GM19463 (cell line): ENCODE measurements around the gene TRERF1.

Experiments
- ATAC-seq: cut with Tn5 transposase; IDR thresholded peaks from one replicate; pipeline ENCODE4 v1.9.1; 2021; ENCODE audit warnings: mild to moderate bottlenecking, moderate library complexity; ENCODE audit not compliant: unreplicated experiment

The TRERF1 gene

GRCh38 chr6:42263165-42263728, 188.5 kb downstream of the TRERF1 start:
- no peak for ATAC-seq

DNA sequence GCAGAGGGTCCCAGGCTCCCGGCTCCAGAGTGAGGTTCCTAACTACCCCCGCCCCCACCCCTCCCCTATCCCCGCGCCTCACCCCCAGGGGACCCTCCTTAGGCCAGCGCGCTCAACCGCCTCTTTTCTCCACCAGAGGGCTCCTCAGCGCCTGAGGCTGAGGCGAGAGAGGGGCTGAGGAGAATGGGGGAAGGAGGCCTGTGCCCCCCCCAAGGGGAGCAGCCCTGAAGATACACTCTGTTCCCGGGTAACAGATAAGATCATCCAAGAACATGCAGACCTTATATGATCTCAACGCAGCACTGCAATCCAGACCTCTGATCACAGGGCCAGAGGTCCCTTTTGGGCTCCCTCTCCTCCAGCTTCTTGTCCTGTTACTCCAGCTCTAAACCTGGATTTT, 190.8 kb downstream of the TRERF1 start:
- ATAC-seq: no peak

GRCh38 chr6:42260396-42260888, 191.3 kb downstream of the TRERF1 start:
- no peak for ATAC-seq

DNA sequence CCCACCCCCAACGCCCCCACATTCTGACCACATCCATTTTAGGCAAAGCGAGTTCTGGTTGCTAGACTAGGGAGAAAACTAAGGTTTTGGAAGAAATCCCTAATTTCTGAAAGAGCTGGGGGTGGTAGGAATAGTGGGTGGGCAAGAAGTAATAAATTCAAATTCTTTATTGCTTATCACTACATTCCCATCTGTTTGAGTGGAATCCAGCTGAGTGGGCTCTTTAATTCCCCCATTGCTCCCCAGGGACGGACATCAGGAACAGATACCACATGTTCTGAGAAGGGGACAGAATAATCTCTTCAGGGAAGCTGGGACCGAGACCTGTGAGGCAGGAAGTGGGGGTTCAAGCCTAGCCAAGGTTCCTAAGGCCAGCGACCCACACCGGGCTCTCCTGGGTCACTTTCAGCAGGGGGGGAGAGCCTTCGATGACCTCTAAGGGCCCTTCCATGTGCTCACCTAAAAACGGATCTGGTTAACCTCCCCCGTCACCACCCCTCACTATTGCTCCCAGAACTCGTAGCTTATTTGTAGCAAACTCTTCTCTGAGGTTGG, 191.8 kb downstream of the TRERF1 start:
- no peak for ATAC-seq

DNA sequence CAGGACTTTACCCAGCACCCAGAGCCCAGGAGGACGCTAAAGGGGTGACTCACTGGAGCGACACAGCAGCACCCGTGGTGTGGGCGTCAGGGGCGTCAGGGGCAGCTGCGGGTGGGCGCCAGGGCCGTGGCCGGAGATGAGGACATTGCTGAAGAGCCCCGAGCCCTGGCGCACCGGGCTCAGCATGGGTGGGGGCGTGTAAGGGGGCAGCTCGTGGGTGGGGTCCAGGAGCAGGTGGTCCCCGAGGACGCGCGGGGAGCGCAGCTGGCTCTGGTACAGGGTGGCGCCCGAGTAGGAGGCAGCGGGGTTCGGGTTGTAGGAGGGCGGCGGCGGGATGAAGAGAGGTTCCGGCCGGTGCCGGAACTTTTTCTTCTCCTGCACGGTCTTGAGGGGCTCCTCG, 192.4 kb downstream of the TRERF1 start:
- no peak for ATAC-seq

- ATAC-seq: no peak
These were observed 194.1 kb downstream of the TRERF1 start for GRCh38 chr6:42257614-42258013.

GRCh38 chr6:42257063-42257462, 194.7 kb downstream of the TRERF1 start:
- ATAC-seq: no peak

GRCh38 chr6:42255050-42255449, 196.7 kb downstream of the TRERF1 start:
- ATAC-seq: no peak

- no peak for ATAC-seq
These were observed 197.2 kb downstream of the TRERF1 start for GRCh38 chr6:42254505-42254904.

DNA sequence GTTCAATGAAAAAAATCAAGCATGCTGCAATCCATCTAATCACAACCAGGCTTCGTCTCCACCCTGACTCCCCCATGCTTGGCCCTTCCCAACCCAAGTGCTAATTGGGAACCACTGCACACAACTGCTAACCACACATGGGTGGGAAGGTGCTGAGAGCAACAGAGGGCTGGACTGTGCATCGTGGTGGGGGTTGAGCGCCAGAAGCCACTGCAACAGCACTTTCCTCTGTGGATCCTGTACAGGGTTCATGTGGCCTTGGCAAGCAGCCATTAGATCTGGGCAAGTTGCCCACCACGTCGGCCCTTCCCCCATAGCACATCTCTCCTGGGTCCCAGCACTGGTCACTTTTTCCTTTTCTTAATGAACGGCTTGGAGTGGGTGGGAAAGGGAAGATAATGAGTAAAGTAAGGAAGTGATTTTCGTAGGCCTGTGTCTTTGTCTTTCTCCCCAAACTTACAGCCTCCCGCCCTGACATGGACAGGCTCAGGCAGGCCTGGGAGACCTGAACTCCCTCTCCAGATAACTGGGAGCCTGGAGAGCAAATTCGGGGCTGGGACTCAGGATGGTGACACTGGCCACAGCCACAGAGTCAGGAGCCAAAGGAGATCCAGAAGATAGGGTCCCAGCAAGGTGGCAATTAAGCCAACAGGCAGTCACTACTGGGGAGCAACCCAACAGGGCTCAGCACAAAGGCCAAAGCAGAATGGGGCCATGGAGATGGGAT, 199.7 kb downstream of the TRERF1 start:
- ATAC-seq: no peak

- no peak for ATAC-seq
These were observed 200.2 kb downstream of the TRERF1 start for GRCh38 chr6:42251500-42251899.

DNA sequence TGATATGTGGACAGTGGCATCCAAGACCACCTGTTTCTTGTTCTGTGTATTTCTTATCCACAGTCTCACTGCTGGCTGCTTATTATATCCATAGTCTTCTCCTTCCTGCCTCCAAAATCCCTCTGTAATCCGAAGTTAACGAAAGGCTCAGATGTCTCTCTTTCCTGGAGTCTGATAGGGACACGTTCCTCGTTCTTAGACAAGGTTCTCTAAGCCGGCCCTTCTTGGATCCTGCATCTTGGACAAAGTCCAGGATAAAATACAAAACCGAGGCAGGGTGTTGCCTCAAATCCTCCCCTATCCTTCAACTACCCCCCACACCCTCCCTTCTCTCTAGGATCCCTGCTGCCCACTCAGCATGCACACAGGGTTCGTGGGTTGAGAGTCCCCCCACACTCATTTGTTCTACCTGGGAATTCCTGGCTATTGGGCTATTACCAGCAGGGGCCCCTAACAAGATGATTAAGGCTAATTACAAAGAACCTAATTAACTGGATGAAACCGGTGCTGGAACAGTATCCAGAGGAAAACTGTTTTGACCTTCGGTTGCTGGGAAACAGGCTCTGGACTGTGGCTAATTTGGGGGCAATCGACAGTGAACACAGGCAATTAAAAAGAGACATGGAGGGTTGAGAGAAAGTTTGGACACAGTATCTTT, 201.3 kb downstream of the TRERF1 start:
- no peak for ATAC-seq

DNA sequence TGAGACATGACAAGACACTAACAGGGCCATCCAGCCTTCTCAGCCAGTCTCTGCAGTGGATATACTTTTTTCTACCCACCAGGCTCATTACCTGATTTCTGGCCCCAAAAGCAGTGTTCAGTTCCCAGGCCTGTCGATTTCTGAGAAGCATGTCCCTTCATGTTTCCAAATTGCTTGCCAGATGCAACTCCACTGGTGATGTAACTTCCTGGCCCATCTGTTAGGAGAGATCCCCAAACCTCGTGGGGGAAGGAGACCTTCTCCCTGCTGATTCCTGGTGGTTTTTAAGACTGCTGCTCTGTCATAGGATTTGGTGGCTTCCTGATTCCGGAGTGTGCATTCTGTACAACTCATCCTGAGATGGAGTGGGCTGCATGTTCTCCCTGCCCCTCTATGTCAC, 202.4 kb downstream of the TRERF1 start:
- no peak for ATAC-seq

GRCh38 chr6:42243046-42243445, 208.7 kb downstream of the TRERF1 start:
- ATAC-seq: no peak

DNA sequence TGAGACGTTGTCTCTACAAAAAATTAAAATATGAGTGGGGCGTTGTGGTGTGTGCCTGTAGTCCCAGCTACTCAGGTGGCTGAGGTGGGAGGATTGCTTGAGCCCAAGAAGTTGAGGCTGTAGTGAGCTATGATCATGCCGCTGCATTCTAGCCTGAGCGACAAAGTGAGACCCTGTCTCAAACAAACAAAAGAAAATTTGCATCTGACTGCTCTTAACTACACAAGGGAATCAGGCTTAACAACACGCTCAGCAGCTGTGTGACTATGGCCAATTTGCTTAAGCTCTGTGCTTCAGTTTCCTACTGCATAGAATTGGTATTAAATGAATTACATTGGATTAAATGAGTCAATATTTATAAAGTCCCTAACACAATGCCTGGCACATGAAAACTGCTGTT, 209.8 kb downstream of the TRERF1 start:
- no peak for ATAC-seq

GRCh38 chr6:42239736-42240375, 211.9 kb downstream of the TRERF1 start:
- ATAC-seq: no peak

DNA sequence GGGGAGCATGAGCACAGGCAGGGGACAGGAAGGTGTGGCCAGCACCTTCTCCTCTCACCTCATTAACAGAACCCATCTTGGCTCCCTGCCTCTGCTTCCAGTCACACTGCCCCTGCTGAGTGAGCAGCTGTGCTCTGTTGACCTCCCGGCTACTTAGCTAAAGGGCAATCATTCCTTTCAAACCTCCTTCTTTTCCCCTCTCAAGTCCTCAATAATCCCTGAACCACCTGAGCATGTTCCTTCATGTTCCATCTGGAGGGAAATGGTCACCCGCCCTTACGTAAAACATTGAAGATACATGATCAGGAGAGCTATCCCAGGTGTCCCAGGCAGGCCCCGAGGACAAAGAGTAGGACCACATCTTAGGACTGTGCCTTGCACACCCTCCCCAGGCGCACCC, 212.4 kb downstream of the TRERF1 start:
- ATAC-seq: no peak

DNA sequence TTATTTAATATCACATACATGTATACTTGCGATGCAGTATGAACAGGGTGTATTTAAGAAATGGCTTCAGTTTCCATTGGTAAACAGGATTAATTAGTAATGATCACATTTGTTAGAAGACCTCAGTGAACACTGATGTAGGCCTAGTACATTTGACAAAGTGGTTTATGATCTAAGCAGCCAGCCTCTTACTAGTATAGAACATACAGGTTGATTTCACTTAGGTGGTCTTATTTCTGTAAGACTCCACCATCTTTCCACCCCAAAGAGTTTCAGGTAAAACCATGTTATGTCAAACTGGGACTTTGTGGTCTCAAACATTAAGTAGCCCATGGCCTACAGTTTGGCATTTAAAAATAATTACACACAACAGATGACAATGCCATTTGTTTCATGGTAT, 213.9 kb downstream of the TRERF1 start:
- ATAC-seq: no peak

GRCh38 chr6:42236682-42237473, 214.8 kb downstream of the TRERF1 start:
- peak; percentile 56 for ATAC-seq

GRCh38 chr6:42236030-42236429, 215.7 kb downstream of the TRERF1 start:
- ATAC-seq: no peak

DNA sequence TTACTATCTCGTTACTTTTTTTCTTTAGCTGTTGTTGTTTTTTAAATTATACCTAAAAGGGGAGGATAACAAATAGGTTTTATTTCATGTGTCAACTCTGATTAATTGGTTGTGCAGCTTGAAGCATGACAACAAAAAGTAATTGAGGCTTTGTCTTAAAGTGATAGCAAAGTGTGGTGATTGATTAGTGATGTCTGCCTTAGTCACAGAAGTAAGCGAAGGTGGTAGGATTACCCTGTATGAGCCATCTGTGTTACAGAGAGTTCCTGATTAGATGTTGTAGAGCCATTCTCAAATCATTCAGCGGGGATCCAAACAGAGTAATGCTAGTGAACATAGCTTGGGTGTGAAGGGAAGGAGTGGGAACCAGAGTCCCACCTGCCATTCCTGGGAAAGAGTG, 219.7 kb downstream of the TRERF1 start:
- no peak for ATAC-seq
